Parathyroid adenoma (tissue), 2 donors: ENCODE results near the gene PYCR2.

Source experiments
- H2AFZ ChIP-seq: fragments of 300-600 bp; sonication (generic); one replicate; pipeline ENCODE4 v1.7.0; 2017; ENCODE audit warnings: antibody characterized with exemption, mild to moderate bottlenecking
- H3K27ac ChIP-seq: fragments of 300-600 bp; sonication (generic); one replicate; pipeline ENCODE4 v1.7.0; 2017
- H3K27me3 ChIP-seq: fragments of 300-600 bp; sonication (generic); one replicate; pipeline ENCODE4 v1.7.0; 2017; ENCODE audit warnings: low read length; ENCODE audit not compliant: control insufficient read depth, insufficient read depth
- H3K36me3 ChIP-seq: fragments of 300-600 bp; sonication (generic); one replicate; pipeline ENCODE4 v1.7.0; 2017; ENCODE audit warnings: low read length; ENCODE audit not compliant: control insufficient read depth, insufficient read depth
- H3K4me1 ChIP-seq: fragments of 300-600 bp; sonication (generic); one replicate; pipeline ENCODE4 v1.7.0; 2017; ENCODE audit warnings: control low read depth
- H3K4me2 ChIP-seq: fragments of 300-600 bp; sonication (generic); one replicate; pipeline ENCODE4 v1.7.0; 2017; ENCODE audit warnings: low read length
- H3K4me3 ChIP-seq: fragments of 300-600 bp; sonication (generic); one replicate; pipeline ENCODE4 v1.7.0; 2017; ENCODE audit warnings: low read depth, low read length
- H3K79me2 ChIP-seq: fragments of 300-600 bp; sonication (generic); one replicate; pipeline ENCODE4 v1.7.0; 2017; ENCODE audit warnings: control low read depth
- H3K9ac ChIP-seq: fragments of 300-600 bp; sonication (generic); one replicate; pipeline ENCODE4 v1.7.0; 2017; ENCODE audit warnings: mild to moderate bottlenecking
- H3K9me3 ChIP-seq: fragments of 300-600 bp; sonication (generic); one replicate; pipeline ENCODE4 v1.7.0; 2017; ENCODE audit warnings: low read length; ENCODE audit not compliant: control insufficient read depth
- CTCF ChIP-seq: fragments of 300-600 bp; sonication (generic); IDR thresholded peaks from one replicate; pipeline ENCODE4 v1.7.0; 2017; ENCODE audit warnings: antibody characterized with exemption, mild to moderate bottlenecking
- donor health status: primary hyperparathyroidism.

The PYCR2 gene

DNA sequence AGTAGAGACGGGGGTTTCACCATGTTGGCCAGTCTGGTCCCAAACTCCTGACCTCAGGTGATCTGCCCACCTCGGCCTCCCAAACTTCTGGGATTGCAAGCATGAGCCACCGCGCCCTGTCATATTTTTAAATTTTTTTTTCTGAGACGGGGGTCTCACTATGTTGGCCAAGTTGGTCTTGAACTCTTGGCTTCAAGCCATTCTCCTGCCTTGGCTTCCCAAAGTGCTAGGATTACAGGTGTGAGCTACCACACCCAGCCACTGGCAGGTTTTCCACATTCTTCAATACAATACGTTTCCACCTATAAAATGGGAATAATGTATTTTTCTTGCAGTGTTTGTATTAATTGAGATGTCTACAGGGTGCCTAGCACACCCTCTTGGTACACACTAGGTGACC is 31.7 kb downstream of the PYCR2 start:
- no peak overlapping the region for H3K27ac ChIP-seq
- no peak overlapping the region for H3K9ac ChIP-seq
- no peaks in the 10 kb centered on the region for H3K36me3 ChIP-seq
- no peaks in the 10 kb centered on the region for H3K4me1 ChIP-seq
- no peaks in the 10 kb centered on the region for H3K9me3 ChIP-seq
- no peak for TF ChIP-seq CTCF
- H3K4me2 ChIP-seq: no peak overlapping the region
- no peaks in the 10 kb centered on the region for H3K27me3 ChIP-seq
- no peaks in the 10 kb centered on the region for H3K79me2 ChIP-seq
- H3K4me3 ChIP-seq: no peak overlapping the region
- H2AFZ ChIP-seq: no peak overlapping the region

GRCh38 chr1:225891229-225891972 is 32.6 kb downstream of the PYCR2 start:
- H3K9ac ChIP-seq: no peak overlapping the region
- H3K4me1 ChIP-seq: no peaks in the 10 kb centered on the region
- no peak overlapping the region for H3K27ac ChIP-seq
- H3K4me2 ChIP-seq: no peak overlapping the region
- no peak overlapping the region for H2AFZ ChIP-seq
- H3K27me3 ChIP-seq: no peaks in the 10 kb centered on the region
- H3K9me3 ChIP-seq: no peaks in the 10 kb centered on the region
- no peak for TF ChIP-seq CTCF
- H3K79me2 ChIP-seq: no peaks in the 10 kb centered on the region
- H3K4me3 ChIP-seq: no peak overlapping the region
- no peaks in the 10 kb centered on the region for H3K36me3 ChIP-seq

DNA sequence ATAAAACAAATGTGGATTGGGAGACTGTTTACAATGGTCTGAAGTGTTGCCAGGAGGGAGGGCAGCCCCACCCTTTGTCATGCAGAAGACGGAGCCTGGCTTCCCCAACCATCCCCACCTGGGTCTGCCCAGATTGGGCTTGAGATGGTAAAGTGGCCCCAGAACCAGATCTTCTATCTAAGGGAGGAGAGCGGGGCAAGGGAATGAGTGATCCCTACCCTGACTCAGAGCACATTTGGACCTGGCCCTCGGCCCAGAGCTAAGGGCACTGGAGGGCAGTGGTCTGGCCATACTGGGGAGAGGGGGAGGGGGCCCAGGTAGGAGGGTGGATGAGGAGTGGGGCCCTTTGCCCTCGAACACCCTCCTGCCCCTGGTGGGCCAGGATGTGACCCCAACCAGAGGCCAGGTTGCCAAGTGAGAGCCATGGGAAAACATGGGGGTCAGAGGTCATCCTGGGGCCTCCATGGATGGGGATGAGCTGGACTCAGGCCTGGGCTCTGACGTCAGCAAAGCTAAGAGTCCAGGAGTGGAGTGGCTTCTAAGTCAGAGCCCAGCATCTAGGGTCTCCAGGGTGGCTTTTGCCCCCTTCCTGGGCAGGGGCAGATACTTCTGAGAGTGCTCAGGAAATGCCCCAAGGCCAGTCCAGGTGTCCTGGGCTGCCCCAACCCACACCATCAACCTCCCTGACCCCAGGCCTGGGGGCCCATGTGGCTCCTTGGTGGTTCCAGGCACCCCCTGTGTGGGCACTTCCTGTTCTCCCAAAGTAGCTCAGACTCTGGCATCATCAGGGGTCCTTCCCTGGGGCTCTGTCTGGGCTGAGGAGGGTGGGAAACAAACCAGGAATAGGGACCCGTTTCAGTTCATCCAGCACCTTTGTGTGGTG is 33.5 kb downstream of the PYCR2 start:
- no peak for TF ChIP-seq CTCF
- H3K4me1 ChIP-seq: no peaks in the 10 kb centered on the region
- H3K27ac ChIP-seq: no peak overlapping the region
- H3K9ac ChIP-seq: no peak overlapping the region
- no peaks in the 10 kb centered on the region for H3K79me2 ChIP-seq
- H3K4me3 ChIP-seq: no peak overlapping the region
- H3K4me2 ChIP-seq: no peak overlapping the region
- no peak overlapping the region for H2AFZ ChIP-seq
- no peaks in the 10 kb centered on the region for H3K27me3 ChIP-seq
- H3K36me3 ChIP-seq: no peaks in the 10 kb centered on the region
- H3K9me3 ChIP-seq: no peaks in the 10 kb centered on the region

DNA sequence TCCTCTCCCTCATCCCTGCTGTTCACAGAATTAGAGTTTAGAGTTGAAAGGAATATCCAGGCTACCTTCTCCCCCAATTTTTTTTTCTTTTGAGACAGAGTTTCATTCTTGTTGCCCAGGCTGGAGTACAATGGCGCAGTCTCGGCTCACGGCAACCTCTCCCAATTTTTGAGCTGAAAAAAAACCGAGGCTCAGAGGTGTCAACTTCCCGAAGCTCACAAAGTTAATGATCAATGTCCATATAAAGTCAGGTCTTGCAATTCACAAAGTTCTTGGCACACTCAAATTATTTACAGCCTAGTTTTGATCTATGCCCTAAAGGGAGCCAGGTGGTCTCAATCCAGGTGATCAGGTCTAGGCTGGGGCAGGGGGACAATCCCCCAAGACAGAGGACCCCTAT is 34.3 kb downstream of the PYCR2 start:
- H3K27ac ChIP-seq: no peak overlapping the region
- no peaks in the 10 kb centered on the region for H3K4me1 ChIP-seq
- H3K4me2 ChIP-seq: no peak overlapping the region
- no peaks in the 10 kb centered on the region for H3K9me3 ChIP-seq
- H3K9ac ChIP-seq: no peak overlapping the region
- H3K36me3 ChIP-seq: no peaks in the 10 kb centered on the region
- TF ChIP-seq CTCF: no peak
- H3K27me3 ChIP-seq: no peaks in the 10 kb centered on the region
- no peak overlapping the region for H2AFZ ChIP-seq
- no peak overlapping the region for H3K4me3 ChIP-seq
- H3K79me2 ChIP-seq: no peaks in the 10 kb centered on the region
